B cell (primary cell): ENCODE measurements around the gene AP5S1. TPM values are rescaled to one million over a fixed set of nuclear protein-coding genes. Genes with fewer than 3 reads are reported as not detected.

Experiments
- ATAC-seq: fragments of 200-7000 bp; cut with Tn5 transposase; one replicate; pipeline ENCODE4 v1.10.0; 2021; ENCODE audit warnings: low read depth, mild to moderate bottlenecking, moderate number of reproducible peaks, moderate library complexity
- CTCF ChIA-PET: fragments of 350-600 bp; sonication (Branson Sonifier 250); formaldehyde crosslinking; loops from one replicate; lab custom pipeline; 2021; ENCODE audit warnings: antibody characterized with exemption, inconsistent platforms; lab: Charles Lee
- POLR2A ChIA-PET: fragments of 350-600 bp; sonication (Branson Sonifier 250); formaldehyde crosslinking; loops from one replicate; lab custom pipeline; 2021; ENCODE audit warnings: antibody characterized with exemption; lab: Charles Lee
- DNase-seq: peaks from one replicate; pipeline ENCODE4 v3.0.0; 2013
- H2AFZ ChIP-seq: 2 replicates; pipeline ENCODE4 v1.6.1; 2012; ENCODE audit warnings: mild to moderate bottlenecking, low read depth, low read length; ENCODE audit not compliant: insufficient read depth, poor library complexity, severe bottlenecking
- H3K27ac ChIP-seq, 2 donors: 1 replicate in 1 of 2; 2 replicates in 1 of 2; pipeline ENCODE4 v1.5.1; 2012 to 2013; ENCODE audit warnings: low read length in 2 of 2, mild to moderate bottlenecking in 2 of 2, moderate library complexity in 1 of 2
- H3K27me3 ChIP-seq, 4 experiments: fragments of 200-600 bp in 1 of 4; sonication (generic) in 1 of 4; replicated peaks in 1 of 4; 1 replicate in 2 of 4; 2 replicates in 2 of 4; pipeline versions ENCODE4 v1.6.1 to v1.7.0; 2013 to 2016; ENCODE audit warnings: low read length in 3 of 4, mild to moderate bottlenecking in 2 of 4, mixed read lengths in 1 of 4, moderate library complexity in 1 of 4; ENCODE audit not compliant: insufficient read depth in 4 of 4, control insufficient read depth in 3 of 4; ENCODE audit errors: control extremely low read depth in 1 of 4
- H3K36me3 ChIP-seq, 2 experiments: replicated peaks in 1 of 2; 1 replicate in 1 of 2; 2 replicates in 1 of 2; pipeline versions ENCODE4 v1.6.1 to v1.7.1; 2013; ENCODE audit warnings: low read length in 1 of 2; ENCODE audit not compliant: insufficient read depth in 2 of 2, control insufficient read depth in 1 of 2; ENCODE audit errors: control extremely low read depth in 1 of 2, extremely low read depth in 1 of 2
- H3K4me1 ChIP-seq, 2 donors: fragments of 200-600 bp in 1 of 2; sonication (generic) in 1 of 2; 1 replicate in 1 of 2; 2 replicates in 1 of 2; pipeline versions ENCODE4 v1.5.1 to v1.6.1; 2013 to 2017; ENCODE audit warnings: low read length in 2 of 2; ENCODE audit not compliant: control insufficient read depth in 2 of 2, insufficient read depth in 2 of 2
- H3K4me2 ChIP-seq: replicated peaks from 2 replicates; pipeline ENCODE3; 2012; ENCODE audit warnings: mild to moderate bottlenecking, low read depth, low read length; ENCODE audit not compliant: poor library complexity, severe bottlenecking
- H3K4me3 ChIP-seq, 5 experiments: fragments of 200-600 bp in 1 of 5; sonication (generic) in 1 of 5; 1 replicate in 3 of 5; 2 replicates in 2 of 5; pipeline versions ENCODE4 v1.5.1 to v1.7.0; 2011 to 2016; ENCODE audit warnings: low read length in 4 of 5, mild to moderate bottlenecking in 4 of 5, low read depth in 2 of 5, control low read depth in 1 of 5, moderate library complexity in 1 of 5; ENCODE audit not compliant: insufficient read depth in 1 of 5; ENCODE audit errors: control extremely low read depth in 1 of 5, extremely low read depth in 1 of 5
- H3K79me2 ChIP-seq: fragments of 200-600 bp; sonication (generic); one replicate; pipeline ENCODE4 v1.6.0; 2016; ENCODE audit warnings: low read length; ENCODE audit not compliant: control insufficient read depth, insufficient read depth
- H3K9ac ChIP-seq: fragments of 200-600 bp; sonication (generic); 2 replicates; pipeline ENCODE4 v1.6.1; 2017; ENCODE audit warnings: mild to moderate bottlenecking, low read length, moderate library complexity
- H3K9me3 ChIP-seq, 3 donors: one replicate each; pipeline versions ENCODE4 v1.6.1 to v1.7.1; 2013; ENCODE audit warnings: low read length in 2 of 3; ENCODE audit not compliant: control insufficient read depth in 2 of 3, insufficient read depth in 1 of 3; ENCODE audit errors: control extremely low read depth in 1 of 3
- H4K20me1 ChIP-seq: 2 replicates; pipeline ENCODE4 v1.6.0; 2012; ENCODE audit warnings: mild to moderate bottlenecking, low read length; ENCODE audit not compliant: insufficient read depth, control insufficient read depth, poor library complexity, severe bottlenecking
- H3K27ac Mint-ChIP-seq: one replicate; pipeline ENCODE4 v1.8.0; 2021; ENCODE audit warnings: mixed read lengths
- H3K27me3 Mint-ChIP-seq: one replicate; pipeline ENCODE4 v1.8.0; 2021; ENCODE audit warnings: mixed read lengths
- H3K4me1 Mint-ChIP-seq: one replicate; pipeline ENCODE4 v1.8.0; 2021; ENCODE audit warnings: mixed read lengths
- H3K4me3 Mint-ChIP-seq: one replicate; pipeline ENCODE4 v1.8.0; 2021; ENCODE audit warnings: mixed read lengths
- H3K9me3 Mint-ChIP-seq: one replicate; pipeline ENCODE4 v1.8.0; 2022; ENCODE audit warnings: mixed read lengths; ENCODE audit not compliant: insufficient read depth
- EZH2 ChIP-seq: IDR thresholded peaks from 2 replicates; pipeline ENCODE4 v1.6.1; 2012; ENCODE audit warnings: borderline replicate concordance, low read depth, mild to moderate bottlenecking, moderate library complexity, low read length; ENCODE audit not compliant: insufficient read depth, poor library complexity, severe bottlenecking
- WGBS: methylation state at CpG from one replicate; pipeline ENCODE4 v1.1.5; 2013; ENCODE audit warnings: missing lambda C conversion rate; ENCODE audit not compliant: insufficient coverage; 5-methylcytosine and 5-hydroxymethylcytosine counted together
- intact Hi-C: fragments of 100-400 bp; cut with micrococcal nuclease; formaldehyde crosslinking; loops from one replicate; pipeline ENCODE4 v1.10.0; 2022
- polyA plus RNA-seq: library from polyadenylated mRNA; depleted of rRNA; stranded (reverse); fragments of >200 nt; gene quantifications from 2 replicates; pipeline ENCODE4 v1.2.3, GENCODE V29; 2012
- total RNA-seq, 2 donors: library from RNA; stranded (reverse); fragments of 120-200 nt in 1 of 2; gene quantifications; 1 replicate in 1 of 2; 2 replicates in 1 of 2; pipeline versions ENCODE4 v1.2.3 to v1.2.4, GENCODE V29; 2013 to 2022
- TF ChIP-seq, protein P1 (sequence below): fragments of 200-600 bp; IDR thresholded peaks from one replicate; pipeline ENCODE4 v1.8.0; 2022; ENCODE audit warnings: antibody characterized with exemption, mild to moderate bottlenecking

The AP5S1 gene
- total and polyA plus RNA-seq, 2 donors (not counting 1 experiment from before 2014, with no cell fraction given): 9.2 to 12.6 TPM

GRCh38 chr20:3869839-3870634, 49.7 kb downstream of the AP5S1 start:
- ATAC-seq: no peak
- H3K27me3 ChIP-seq: no peaks in the 10 kb centered on the region
- no peak overlapping the region for H3K27ac Mint-ChIP-seq
- TF ChIP-seq, protein P1, sequence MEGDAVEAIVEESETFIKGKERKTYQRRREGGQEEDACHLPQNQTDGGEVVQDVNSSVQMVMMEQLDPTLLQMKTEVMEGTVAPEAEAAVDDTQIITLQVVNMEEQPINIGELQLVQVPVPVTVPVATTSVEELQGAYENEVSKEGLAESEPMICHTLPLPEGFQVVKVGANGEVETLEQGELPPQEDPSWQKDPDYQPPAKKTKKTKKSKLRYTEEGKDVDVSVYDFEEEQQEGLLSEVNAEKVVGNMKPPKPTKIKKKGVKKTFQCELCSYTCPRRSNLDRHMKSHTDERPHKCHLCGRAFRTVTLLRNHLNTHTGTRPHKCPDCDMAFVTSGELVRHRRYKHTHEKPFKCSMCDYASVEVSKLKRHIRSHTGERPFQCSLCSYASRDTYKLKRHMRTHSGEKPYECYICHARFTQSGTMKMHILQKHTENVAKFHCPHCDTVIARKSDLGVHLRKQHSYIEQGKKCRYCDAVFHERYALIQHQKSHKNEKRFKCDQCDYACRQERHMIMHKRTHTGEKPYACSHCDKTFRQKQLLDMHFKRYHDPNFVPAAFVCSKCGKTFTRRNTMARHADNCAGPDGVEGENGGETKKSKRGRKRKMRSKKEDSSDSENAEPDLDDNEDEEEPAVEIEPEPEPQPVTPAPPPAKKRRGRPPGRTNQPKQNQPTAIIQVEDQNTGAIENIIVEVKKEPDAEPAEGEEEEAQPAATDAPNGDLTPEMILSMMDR: no peak
- TF ChIP-seq EZH2: no peak
- WGBS: 98% methylated on average over 7 of the region's 10 CpGs
- no peak for DNase-seq
- H3K27me3 Mint-ChIP-seq: no peaks in the 10 kb centered on the region
- no peak overlapping the region for H2AFZ ChIP-seq
- no peak overlapping the region for H3K9ac ChIP-seq
- H3K4me3 ChIP-seq: no peak overlapping the region
- no peaks in the 10 kb centered on the region for H3K9me3 ChIP-seq
- H3K79me2 ChIP-seq: peaks cover 15% of the 10 kb centered on the region
- H3K4me1 ChIP-seq: no peaks in the 10 kb centered on the region
- ChIA-PET POLR2A (no interaction called here), CTCF (no interaction called here)
- H3K9me3 Mint-ChIP-seq: no peaks in the 10 kb centered on the region
- H3K4me3 Mint-ChIP-seq: no peak overlapping the region
- peaks cover 15% of the 10 kb centered on the region for H3K4me1 Mint-ChIP-seq
- intact Hi-C loops: no loop called here
- peaks cover 0 to 42% of the 10 kb centered on the region in 2 experiments for H3K36me3 ChIP-seq
- H3K27ac ChIP-seq: no peak overlapping the region
- peaks cover 10% of the 10 kb centered on the region for H4K20me1 ChIP-seq
- no peak overlapping the region for H3K4me2 ChIP-seq

DNA sequence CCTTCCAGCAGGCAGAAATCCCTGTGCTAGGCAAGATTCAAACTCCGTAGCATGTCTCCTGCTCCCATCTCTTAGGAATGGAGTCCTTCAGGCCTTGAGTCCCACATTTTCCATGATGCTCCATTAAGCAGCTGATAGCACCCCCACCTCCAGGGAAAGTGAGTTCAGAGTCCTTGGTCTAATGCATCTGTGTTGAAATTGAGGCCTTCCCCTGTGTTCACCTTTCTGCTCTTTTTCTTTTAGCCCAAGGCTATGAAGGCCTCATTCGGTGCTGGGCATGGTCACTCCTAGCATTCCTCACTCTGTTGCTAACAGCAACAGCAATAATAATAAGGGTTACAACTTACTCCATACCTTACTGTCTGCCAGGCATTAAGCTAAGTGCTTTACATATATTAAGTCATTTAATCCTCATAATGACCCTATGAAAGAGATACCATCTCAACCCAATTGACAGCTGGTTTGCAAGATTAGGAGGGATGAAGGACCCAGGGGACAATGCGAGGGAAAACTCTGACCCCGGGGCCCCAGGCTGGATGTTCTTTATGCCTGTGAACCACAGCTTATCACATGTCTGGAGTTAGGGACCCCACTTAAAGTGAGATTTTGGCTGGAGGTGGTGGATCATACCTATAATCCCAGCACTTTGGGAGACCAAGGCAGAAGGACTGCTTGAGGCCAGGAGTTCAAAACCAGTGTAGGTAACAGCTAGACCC, 51.4 kb downstream of the AP5S1 start:
- H3K4me1 ChIP-seq: no peaks in the 10 kb centered on the region
- no peak overlapping the region for H2AFZ ChIP-seq
- Mint-ChIP-seq H3K9me3 (no peaks in the 10 kb centered on the region), H3K4me3 (no peak overlapping the region), H3K27ac (no peak overlapping the region), H3K4me1 (peaks cover 18% of the 10 kb centered on the region), H3K27me3 (no peaks in the 10 kb centered on the region)
- ChIA-PET POLR2A (no interaction called here), CTCF (no interaction called here)
- no peak overlapping the region for H3K4me2 ChIP-seq
- DNase-seq (no peak), ATAC-seq (no peak)
- H3K79me2 ChIP-seq: peaks cover 19% of the 10 kb centered on the region
- no peak for TF ChIP-seq EZH2
- TF ChIP-seq, protein P1: no peak
- H3K27me3 ChIP-seq: no peaks in the 10 kb centered on the region
- WGBS: 92% methylated on average over 2 of the region's 4 CpGs
- peaks cover 15% of the 10 kb centered on the region for H4K20me1 ChIP-seq
- intact Hi-C loops: no loop called here
- no peaks in the 10 kb centered on the region for H3K9me3 ChIP-seq
- H3K36me3 ChIP-seq: peaks cover 0 to 28% of the 10 kb centered on the region in 2 experiments
- no peak overlapping the region for H3K4me3 ChIP-seq
- H3K9ac ChIP-seq: no peak overlapping the region
- H3K27ac ChIP-seq: no peak overlapping the region
